GM21515 (cell line): Measurements from ENCODE around the gene ABCB10.
"Not testable (repeated sequence)": the region's sequence is repeated elsewhere in the genome, so short reads cannot be mapped to it uniquely, and the experiment has no call there.

ENCODE experiments used
- ATAC-seq: cut with Tn5 transposase; IDR thresholded peaks from one replicate; pipeline ENCODE4 v1.9.1; 2021; ENCODE audit not compliant: unreplicated experiment

Gene ABCB10

GRCh38 chr1:229537894-229538293 is 20.6 kb downstream of the ABCB10 start:
- ATAC-seq, result no peak

DNA sequence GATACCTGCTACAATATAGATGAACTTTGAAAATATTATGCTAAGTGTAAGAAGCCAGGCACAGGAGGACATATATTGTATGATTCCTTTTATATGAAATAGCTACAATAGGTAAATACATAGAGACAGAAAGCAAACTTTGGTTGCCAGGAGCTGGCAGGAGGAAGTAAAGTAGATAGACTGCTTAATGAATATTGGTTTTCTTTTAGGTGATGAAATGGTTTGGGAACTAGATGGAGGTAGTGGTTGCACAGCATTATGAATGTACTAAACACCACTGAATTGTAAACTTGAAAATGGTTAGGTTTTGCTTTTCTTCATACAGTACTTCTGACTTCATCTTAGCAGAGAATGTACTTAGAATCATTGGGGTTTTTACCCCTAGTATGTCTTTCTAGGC is 21.5 kb downstream of the ABCB10 start:
- no peak for ATAC-seq

DNA sequence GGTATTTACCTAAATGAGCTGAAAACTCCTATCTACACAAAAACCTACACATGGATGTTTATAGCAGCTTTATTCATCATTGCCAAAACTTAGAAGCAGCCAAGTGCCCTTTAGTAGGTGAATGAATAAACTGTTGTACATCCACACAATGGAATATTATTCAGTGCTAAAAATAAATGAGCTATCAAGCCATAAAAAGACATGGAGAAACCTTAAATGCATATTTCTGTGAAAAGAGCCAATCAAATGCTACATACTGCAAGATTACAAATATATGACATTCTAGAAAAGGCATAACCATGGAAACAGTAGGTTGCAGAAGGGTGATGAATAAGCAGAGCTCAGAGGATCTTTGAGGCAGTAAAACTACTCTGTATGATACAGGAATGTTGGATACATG is 23.3 kb downstream of the ABCB10 start:
- ATAC-seq, result no peak

- ATAC-seq, result no peak
Measured at GRCh38 chr1:229531326-229531725, 27.2 kb downstream of the ABCB10 start.

DNA sequence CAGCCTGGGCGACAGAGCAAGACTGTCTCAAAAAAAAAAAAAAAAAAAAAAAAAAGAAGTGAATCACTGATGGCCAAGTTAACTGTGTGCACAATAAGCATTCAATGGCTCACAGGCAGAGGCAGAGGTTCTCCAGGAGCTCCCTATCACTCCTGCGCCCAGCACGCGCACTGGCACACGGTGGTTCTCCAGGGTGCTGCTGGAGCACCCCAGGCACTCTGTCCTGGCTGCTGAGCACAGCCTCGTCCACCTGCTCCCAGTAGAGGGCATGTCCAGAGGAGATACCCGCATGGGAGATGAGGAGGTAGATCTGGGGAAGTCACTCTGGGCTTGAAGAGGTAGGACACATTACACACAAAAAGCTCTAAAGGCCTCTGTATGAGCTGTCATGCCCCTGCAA is 28.9 kb downstream of the ABCB10 start:
- no peak for ATAC-seq

- ATAC-seq, result no peak
Measured at GRCh38 chr1:229526695-229527094, 31.8 kb downstream of the ABCB10 start.

DNA sequence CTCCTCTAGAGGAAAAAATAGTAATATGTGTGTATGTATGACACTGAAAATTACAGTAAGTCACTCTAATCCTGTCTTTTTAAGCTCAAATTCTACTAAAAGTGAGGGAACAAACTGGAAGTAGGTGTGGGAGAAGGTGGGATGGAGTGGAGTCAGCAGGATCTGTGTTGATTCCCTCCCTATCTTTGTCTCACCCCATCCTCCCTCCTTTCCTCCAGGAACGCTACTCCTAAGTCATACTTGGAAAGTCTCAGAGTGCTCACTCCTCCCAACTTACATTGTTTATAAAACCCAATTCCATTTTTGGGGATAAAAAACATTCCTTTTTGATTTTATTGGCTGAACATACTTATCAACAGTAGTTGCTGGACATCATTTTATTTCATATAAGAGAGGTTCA is 35.5 kb downstream of the ABCB10 start:
- ATAC-seq, result no peak

DNA sequence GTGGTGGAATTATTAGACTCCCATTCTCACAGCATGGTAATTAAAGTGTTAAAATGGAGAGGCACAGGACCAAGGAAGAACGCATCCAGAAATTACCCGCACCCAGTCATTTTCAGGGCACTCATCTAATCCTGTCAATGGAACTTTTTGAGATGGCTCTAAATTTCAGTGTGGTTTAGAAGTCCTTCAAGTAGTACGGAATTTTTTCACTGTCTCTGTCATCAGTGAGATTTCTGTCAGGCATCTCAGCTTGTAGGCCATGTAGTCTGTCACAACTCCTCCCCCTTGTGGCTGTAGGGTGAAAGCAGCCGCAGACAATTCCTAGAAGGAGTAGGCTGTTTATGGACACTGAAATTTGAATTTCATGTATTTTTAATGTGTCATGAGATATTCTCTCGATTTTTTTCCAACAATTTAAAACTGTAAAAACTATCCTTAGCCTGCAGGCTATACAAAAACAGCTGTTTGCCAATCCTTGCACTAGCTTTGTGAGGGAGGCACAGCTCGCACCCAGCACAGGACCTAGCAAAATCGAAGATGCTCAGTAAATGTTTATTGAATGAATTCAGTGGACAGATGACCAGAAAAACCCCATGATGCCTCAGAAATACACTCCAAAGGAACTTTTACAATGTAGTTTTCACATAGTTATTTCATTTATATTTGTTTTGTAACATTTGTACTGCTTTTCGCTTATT is 43.8 kb downstream of the ABCB10 start:
- peak; percentile 76 for ATAC-seq

DNA sequence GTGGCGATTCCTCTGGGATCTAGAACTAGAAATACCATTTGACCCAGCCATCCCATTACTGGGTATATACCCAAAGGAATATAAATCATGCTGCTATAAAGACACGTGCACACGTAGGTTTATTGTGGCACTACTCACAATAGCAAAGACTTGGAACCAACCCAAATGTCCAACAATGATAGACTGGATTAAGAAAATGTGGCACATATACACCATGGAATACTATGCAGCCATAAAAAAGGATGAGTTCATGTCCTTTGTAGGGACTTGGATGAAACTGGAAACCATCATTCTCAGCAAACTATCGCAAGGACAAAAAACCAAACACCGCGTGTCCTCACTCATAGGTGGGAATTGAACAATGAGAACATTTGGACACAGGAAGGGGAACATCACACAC is 46.9 kb downstream of the ABCB10 start:
- ATAC-seq, result not testable (repeated sequence)

DNA sequence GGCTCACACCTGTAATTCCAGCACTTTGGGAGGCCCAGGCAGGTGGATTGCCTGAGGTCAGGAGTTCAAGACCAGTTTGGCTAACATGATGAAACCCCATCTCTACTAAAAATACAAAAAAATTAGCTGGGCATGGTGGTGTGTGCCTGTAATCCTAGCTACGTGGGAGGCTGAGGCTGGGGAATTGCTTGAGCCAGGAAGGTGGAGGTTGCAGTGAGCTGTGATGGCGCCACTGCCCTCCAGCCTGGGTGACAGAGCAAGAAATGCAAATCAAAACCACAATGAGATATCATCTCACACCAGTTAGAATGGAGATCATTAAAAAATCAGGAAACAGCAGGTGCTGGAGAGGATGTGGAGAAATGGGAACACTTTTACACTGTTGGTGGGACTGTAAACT is 47.3 kb downstream of the ABCB10 start:
- not testable (repeated sequence) for ATAC-seq

GRCh38 chr1:229509576-229509975 is 48.9 kb downstream of the ABCB10 start:
- ATAC-seq, result no peak

- no peak for ATAC-seq
Measured at GRCh38 chr1:229508823-229509337, 49.6 kb downstream of the ABCB10 start.

DNA sequence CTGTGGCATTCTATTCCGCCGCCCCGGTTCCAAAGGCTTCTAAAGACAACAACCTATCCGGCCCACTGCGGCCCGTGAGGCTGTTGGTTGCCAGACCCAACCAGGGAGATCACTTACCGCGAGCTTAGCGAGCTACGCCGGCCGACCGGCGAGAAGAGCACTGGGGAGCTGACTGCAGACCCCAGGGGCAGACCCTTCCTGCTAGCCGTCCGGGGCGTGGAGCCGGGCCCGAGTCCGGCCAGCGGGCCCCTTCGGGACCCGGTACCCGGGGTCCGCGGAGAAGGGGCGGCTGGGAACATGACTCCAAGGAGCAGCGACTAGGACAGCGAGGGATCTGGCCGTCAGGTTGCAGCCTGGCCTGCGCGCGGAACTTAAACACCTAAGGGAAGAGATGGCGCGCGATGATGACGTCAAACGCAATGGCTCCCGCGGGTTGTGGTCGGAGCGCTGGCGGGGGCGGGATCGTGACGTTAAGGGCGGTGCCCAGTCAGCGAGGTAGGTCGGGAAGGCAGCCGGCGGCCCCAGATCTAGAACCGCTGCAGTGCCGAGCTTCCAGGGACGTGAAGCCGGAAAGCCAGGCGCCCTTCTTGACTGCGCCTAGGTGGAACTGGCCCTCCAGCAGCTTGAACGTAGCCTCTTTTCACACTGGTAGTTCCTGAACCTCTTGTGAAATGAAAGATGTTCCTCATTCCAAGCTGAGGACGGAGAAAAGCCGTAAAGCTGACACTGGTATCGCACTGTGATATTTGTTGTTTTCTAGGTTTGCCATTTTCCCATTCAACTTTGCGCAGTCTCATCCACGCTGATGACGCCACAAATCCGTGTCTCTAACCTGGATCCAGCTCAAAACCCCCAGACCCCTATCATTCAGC is 50.3 kb downstream of the ABCB10 start, which contains the start of gene NUP133:
TSS of gene NUP133 (minus strand) at position 391 of the 872 bp plus-strand sequence. CDS start at position 299, 92 bp downstream.
- peak; percentile 93 for ATAC-seq

DNA sequence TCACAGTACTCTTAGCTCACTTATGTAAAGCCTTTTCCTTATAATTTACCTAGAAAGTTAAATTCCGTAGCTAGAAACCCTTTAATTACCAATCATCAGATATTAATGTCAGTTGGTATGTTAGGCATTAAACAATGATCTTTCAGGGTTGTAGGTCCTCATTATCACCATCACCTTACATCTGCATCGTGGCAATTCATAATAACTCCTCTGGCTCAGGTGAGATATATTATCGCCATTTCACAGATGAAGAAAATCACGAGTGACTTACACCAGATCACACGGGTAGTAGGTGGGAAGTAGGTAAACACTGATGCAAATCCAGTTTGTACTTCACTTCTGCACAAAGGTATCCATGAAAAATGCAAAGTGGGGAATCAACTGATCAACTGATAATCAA is 51.0 kb downstream of the ABCB10 start:
- ATAC-seq, result peak; percentile 8

DNA sequence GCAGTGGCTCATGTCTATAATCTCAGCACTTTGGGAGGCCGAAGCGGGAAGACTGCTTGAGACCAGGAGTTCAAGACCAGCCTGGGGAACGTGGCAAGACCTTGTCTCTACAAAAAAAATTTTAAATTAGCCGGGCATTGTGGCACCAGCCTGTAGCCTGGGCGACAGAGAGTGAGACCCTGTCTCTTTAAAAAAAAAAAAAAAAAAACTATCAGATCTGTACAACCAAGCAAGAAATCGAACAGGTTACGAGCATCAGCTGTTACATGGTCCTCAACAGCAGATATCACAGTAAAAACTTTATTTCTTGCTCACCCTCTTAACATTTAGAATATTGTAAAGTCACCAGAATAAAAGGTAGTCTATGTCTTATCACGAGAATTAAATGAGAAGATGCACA is 51.9 kb downstream of the ABCB10 start:
- no peak for ATAC-seq

- ATAC-seq, result no peak
Measured at GRCh38 chr1:229495782-229496181, 62.7 kb downstream of the ABCB10 start.

DNA sequence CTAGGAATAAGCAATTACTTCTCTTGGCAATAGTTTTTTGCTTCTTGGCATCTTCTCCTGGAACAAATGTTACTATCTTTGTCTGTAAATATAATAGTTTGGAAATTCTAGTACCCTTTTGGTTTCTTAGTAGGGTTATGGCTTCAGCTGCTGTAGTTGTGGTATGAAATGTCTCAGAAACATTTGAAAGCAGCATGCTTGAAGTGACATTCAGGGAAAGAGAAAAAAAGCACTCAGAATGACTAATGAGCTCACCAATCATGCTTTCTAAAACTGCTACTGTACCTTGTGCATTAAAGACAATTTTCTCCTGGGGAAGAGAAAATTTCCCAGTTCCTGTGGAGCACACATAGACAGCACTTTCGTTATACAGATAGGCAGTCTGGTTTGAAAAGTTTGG is 71.3 kb downstream of the ABCB10 start:
- ATAC-seq, result no peak

- no peak for ATAC-seq
Measured at GRCh38 chr1:229485318-229485717, 73.2 kb downstream of the ABCB10 start.

GRCh38 chr1:229482511-229482910 is 76.0 kb downstream of the ABCB10 start:
- no peak for ATAC-seq

DNA sequence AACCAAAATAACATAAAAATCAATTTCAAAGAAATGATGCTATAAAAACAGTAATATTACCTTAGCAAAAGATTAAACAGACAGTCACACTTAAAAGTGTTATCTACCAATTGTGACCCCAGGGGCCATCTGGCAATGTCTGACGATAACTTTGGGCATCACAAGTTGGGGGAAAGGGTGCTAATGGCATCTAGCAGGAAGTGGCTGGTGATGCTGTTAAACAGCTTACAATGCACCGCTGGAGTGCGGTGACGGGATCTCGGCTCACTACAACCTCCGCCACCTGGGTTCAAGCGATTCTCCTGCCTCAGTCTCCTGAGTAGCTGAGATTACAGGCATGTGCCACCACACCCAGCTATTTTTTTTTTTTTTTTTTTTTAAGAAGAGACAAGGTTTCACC is 78.0 kb downstream of the ABCB10 start:
- no peak for ATAC-seq

DNA sequence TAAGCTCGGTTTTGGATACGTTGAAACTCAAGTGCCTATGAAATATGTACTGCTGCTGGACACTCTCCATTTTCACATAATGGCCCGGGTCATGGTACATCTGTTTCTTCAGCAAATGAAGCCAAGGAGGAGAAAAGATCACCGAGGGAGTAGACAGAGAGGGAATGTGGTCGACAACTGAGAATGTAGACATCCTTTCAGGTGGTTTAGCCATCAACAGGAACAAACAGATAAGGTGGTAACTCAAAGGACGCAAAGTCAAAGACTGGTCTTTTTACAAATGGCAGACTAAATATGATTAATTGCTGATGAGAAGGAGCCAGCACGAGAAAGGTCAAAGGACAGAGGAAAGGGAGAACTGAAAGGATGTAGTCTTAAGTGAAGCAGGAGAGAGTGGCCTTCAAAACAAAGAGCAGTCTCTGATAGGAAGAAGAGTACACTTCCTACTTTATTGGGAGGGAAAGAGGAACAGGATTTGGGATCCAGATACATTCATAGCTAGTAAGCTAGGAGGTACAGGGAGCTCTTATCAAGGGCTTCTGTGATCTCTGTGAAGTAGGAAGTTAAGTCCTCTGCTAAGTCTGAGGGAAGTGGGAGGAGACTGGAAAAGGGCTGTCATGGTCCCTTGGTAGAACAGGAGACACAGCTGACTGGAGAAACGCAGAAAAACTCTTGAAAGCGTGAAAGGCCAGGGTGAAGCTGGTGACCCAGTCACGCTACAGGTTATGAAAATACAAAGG is 78.7 kb downstream of the ABCB10 start:
- peak; percentile 69 for ATAC-seq
